Activated CD8-positive, alpha-beta T cell treated with anti-CD3 and anti-CD28 coated beads for 36 hours (primary cell): ENCODE results near the gene DRC7. TPM values are rescaled to one million over a fixed set of nuclear protein-coding genes. Genes with fewer than 3 reads are reported as not detected.
A peak's percentile ranks its signal among the peaks of the same experiment; 100 is the strongest.
"Not testable (repeated sequence)": the region's sequence is repeated elsewhere in the genome, so short reads cannot be mapped to it uniquely, and the experiment has no call there.

Experiments
- ATAC-seq: fragments of 200-7000 bp; cut with Tn5 transposase; one replicate; pipeline ENCODE4 v1.10.0; 2021; ENCODE audit warnings: mild to moderate bottlenecking, moderate library complexity
- CTCF ChIA-PET: fragments of 350-600 bp; sonication (Branson Sonifier 250); formaldehyde crosslinking; loops from one replicate; lab custom pipeline; 2021; ENCODE audit warnings: antibody characterized with exemption; lab: Charles Lee
- POLR2A ChIA-PET: fragments of 350-600 bp; sonication (Branson Sonifier 250); formaldehyde crosslinking; loops from one replicate; lab custom pipeline; 2021; ENCODE audit warnings: antibody characterized with exemption; lab: Charles Lee
- DNase-seq: peaks from one replicate; pipeline ENCODE4 v3.0.0-alpha.2; 2020
- H3K27ac Mint-ChIP-seq: one replicate; pipeline ENCODE4 v1.8.0; 2021; ENCODE audit warnings: mild to moderate bottlenecking, mixed read lengths
- H3K27me3 Mint-ChIP-seq: one replicate; pipeline ENCODE4 v1.8.0; 2021; ENCODE audit warnings: mixed read lengths
- H3K36me3 Mint-ChIP-seq: one replicate; pipeline ENCODE4 v1.8.0; 2021; ENCODE audit warnings: low read depth, mixed read lengths
- H3K4me1 Mint-ChIP-seq: one replicate; pipeline ENCODE4 v1.8.0; 2021; ENCODE audit warnings: low read depth, mixed read lengths
- H3K4me3 Mint-ChIP-seq: one replicate; pipeline ENCODE4 v1.8.0; 2021; ENCODE audit warnings: mild to moderate bottlenecking, moderate library complexity, mixed read lengths
- H3K9me3 Mint-ChIP-seq: one replicate; pipeline ENCODE4 v1.8.0; 2021; ENCODE audit warnings: mixed read lengths
- CTCF ChIP-seq: fragments of 200-600 bp; IDR thresholded peaks from one replicate; pipeline ENCODE4 v1.8.0; 2022; ENCODE audit warnings: antibody characterized with exemption, mild to moderate bottlenecking
- intact Hi-C: fragments of 100-400 bp; cut with micrococcal nuclease; formaldehyde crosslinking; loops from one replicate; pipeline ENCODE4 v1.10.0; 2022
- total RNA-seq, 2 experiments: library from RNA; stranded (reverse); gene quantifications; one replicate each; pipeline ENCODE4 v1.2.3, GENCODE V29; 2021

DRC7 gene
- total RNA-seq, 2 experiments from 2014 or later = 0.58 TPM; not detected in 1

DNA sequence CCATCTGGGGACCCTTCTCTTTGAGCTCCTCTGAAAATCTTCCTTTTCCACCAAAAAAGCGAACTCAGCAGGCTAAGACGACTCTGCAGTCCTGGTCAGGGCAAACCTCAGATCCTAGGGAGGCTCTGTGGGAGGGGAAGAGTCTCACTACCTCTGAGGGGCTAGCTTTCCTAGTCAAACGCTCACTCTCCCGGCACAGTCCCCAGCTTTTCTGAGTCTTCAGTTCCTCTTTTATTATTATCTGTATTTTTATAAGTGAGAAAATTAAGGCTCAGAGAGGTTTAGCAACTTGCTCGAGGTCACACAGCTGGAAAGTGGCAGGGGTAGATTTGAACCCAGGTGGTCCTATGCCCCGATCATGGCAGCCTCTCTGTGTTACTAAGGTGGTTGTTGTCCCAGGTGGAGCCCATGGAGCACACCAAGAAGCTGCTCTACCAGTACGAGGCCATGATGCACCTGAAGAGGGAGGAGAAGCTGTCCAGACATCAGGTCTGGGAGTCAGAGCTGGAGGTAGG, 31.9 kb downstream of the DRC7 start:
- CTCF ChIA-PET = interaction anchor here (1.5 to 2.4 kb wide), 3 partner anchors 10 to 150 kb away, joined by 6 to 9 read pairs (median 8); no protein-coding TSS in a partner anchor
- no peak for ATAC-seq
- no peak for DNase-seq
- Mint-ChIP-seq H3K27me3 (no peaks in the 10 kb centered on the region), H3K27ac (no peak overlapping the region), H3K36me3 (no peaks in the 10 kb centered on the region), H3K9me3 (no peaks in the 10 kb centered on the region), H3K4me3 (no peak overlapping the region), H3K4me1 (peaks cover 2% of the 10 kb centered on the region)
- no peak for TF ChIP-seq CTCF
- intact Hi-C loops = loop anchor here (10.0 kb wide), 1 partner anchor 152 kb away; no protein-coding TSS in a partner anchor
- POLR2A ChIA-PET = interaction anchor here (1.1 to 1.4 kb wide), 3 partner anchors 9 to 136 kb away, joined by 3 read pairs; partner anchors contain the start of gene KATNB1

DNA sequence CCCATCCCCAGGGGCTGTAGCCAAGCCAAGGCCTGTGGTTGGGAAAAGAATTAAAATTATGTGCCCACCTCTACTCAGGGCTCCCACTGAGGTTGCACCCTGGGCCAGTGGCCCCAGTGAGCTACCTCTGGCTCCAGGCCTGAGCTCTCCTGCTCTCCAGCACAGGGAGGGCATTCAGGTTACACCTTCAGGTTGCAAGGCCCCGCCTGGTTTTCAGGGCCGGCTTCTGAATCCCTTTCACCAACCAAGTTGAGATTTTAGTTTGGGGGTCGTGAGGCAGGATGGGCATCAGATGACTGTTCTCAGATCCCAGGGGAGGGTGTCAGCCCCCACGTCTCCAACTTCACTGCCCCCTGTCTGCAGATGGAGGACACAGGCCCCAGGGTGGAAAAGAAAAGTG, 33.0 kb downstream of the DRC7 start:
- no peak overlapping the region for H3K27ac Mint-ChIP-seq
- ChIA-PET POLR2A (no interaction called here), CTCF (interaction anchor here (0.5 to 2.1 kb wide), 2 partner anchors 79 to 137 kb away, joined by 3 to 9 read pairs; no protein-coding TSS in a partner anchor)
- no peak overlapping the region for H3K4me3 Mint-ChIP-seq
- H3K36me3 Mint-ChIP-seq = peaks cover under 1% of the 10 kb centered on the region
- intact Hi-C loops = loop anchor here (10.0 kb wide), 1 partner anchor 153 kb away; no protein-coding TSS in a partner anchor
- H3K27me3 Mint-ChIP-seq = no peaks in the 10 kb centered on the region
- ATAC-seq = no peak
- DNase-seq = no peak
- peaks cover 2% of the 10 kb centered on the region for H3K4me1 Mint-ChIP-seq
- TF ChIP-seq CTCF = no peak
- peaks cover 1% of the 10 kb centered on the region for H3K9me3 Mint-ChIP-seq

DNA sequence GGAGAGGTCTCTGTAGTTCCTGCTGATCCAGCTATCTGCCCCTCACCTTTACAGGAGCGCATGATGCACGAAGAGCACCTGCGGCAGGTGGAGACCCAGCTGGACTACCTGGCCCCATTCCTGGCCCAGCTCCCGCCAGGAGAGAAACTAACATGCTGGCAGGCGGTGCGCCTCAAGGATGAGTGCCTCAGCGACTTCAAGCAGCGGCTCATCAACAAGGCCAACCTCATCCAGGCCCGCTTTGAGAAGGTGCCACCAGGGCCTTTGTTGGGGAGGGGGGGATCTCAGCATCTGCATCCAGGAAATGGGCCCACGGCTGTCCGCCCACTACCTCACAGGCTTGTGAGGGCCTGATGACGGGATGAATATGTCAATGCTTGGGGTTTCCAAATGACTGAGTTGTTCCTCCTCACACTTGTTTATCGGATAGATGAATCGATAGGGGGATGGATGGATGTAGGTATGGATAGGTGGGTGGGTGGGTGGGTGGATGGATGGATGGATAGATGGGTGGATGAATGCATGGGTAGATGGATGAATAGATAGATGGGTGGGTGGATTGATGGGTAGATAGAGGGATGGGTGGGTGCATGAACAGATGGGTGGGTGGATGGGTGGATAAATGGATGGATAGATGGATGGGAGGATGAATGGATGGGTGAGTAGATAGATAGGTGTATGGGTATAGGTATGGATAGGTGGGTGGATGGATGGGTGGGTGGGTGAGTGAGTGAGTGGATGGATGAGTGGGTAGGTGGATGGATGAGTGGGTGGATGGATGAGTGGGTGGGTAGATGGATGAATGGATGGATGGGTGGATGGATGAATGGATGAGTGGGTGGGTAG, 34.0 kb downstream of the DRC7 start:
- no peak for TF ChIP-seq CTCF
- no peak overlapping the region for H3K27ac Mint-ChIP-seq
- DNase-seq (peak; percentile 34), ATAC-seq (no peak)
- peaks cover 5% of the 10 kb centered on the region for H3K4me1 Mint-ChIP-seq
- intact Hi-C loops = loop anchor here (10.0 kb wide), 1 partner anchor 154 kb away; no protein-coding TSS in a partner anchor
- peaks cover 9% of the 10 kb centered on the region for H3K36me3 Mint-ChIP-seq
- no peak overlapping the region for H3K4me3 Mint-ChIP-seq
- ChIA-PET POLR2A (no interaction called here), CTCF (no interaction called here)
- peaks cover 8% of the 10 kb centered on the region for H3K9me3 Mint-ChIP-seq
- H3K27me3 Mint-ChIP-seq = no peaks in the 10 kb centered on the region

DNA sequence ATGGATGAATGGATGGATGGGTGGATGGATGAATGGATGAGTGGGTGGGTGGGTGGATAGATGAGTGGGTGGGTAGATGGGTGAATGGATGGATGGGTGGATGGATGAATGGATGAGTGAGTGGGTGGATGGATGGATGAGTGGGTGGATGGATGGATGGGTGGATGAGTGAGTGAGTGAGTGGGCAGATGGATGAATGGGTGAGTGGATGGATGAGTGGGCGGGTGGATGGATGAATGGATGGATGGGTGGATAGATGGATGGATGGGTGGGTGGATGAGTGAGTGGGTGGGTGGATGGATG, 34.5 kb downstream of the DRC7 start:
- Mint-ChIP-seq H3K27me3 (no peaks in the 10 kb centered on the region), H3K27ac (no peak overlapping the region), H3K4me1 (peaks cover 5% of the 10 kb centered on the region), H3K36me3 (peaks cover 10% of the 10 kb centered on the region), H3K4me3 (no peak overlapping the region), H3K9me3 (peaks cover 8% of the 10 kb centered on the region)
- TF ChIP-seq CTCF = no peak
- intact Hi-C loops = loop anchor here (10.0 kb wide), 1 partner anchor 154 kb away; no protein-coding TSS in a partner anchor
- DNase-seq (no peak), ATAC-seq (no peak)
- ChIA-PET POLR2A (no interaction called here), CTCF (no interaction called here)

DNA sequence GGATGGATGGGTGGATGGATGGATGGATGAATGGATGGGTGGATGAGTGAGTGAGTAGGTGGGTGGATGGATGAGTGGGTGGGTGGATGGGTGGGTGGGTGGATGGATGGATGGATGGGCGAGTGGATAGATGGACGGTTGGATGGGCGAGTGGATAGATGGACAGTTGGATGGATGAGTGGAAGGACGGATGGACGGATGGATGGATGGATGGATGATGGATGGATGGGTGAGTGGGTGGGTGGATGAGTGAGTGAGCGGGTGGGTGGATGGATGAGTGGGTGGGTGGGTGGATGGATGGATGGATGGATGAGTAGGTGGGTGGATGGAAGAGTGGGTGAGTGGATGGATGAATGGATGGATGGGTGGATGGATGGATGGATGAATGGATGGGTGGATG, 35.2 kb downstream of the DRC7 start:
- ATAC-seq, H3K4me3 Mint-ChIP-seq, DNase-seq, H3K4me1 Mint-ChIP-seq, H3K27ac Mint-ChIP-seq, POLR2A ChIA-PET, H3K27me3 Mint-ChIP-seq, H3K9me3 Mint-ChIP-seq: not testable (repeated sequence)
- CTCF ChIA-PET = interaction anchor here (2.8 kb wide), 1 partner anchor 153 kb away, joined by 13 read pairs; no protein-coding TSS in a partner anchor
- intact Hi-C loops = loop anchor here (10.0 kb wide), 2 partner anchors 125 to 155 kb away; no protein-coding TSS in a partner anchor
- H3K36me3 Mint-ChIP-seq = peaks cover 13% of the 10 kb centered on the region
